GM23248 (cell line): ENCODE results near the gene NR5A2. TPM values are rescaled to one million over a fixed set of nuclear protein-coding genes. Genes with fewer than 3 reads are reported as not detected.

Experiments used
- DNase-seq: peaks from one replicate; pipeline ENCODE4 v3.0.0-alpha.2; 2015
- H2AFZ ChIP-seq: fragments of 200-600 bp; sonication (generic); 2 replicates; pipeline ENCODE4 v1.6.1; 2016; ENCODE audit warnings: antibody characterized with exemption
- H3F3A ChIP-seq: fragments of 200-600 bp; sonication (generic); 2 replicates; pipeline ENCODE4 v1.6.1; 2016; ENCODE audit warnings: mild to moderate bottlenecking, antibody characterized with exemption, mixed run types; ENCODE audit not compliant: insufficient read depth
- H3K27ac ChIP-seq: fragments of 200-600 bp; sonication (generic); 2 replicates; pipeline ENCODE4 v1.5.1; 2016; ENCODE audit warnings: mild to moderate bottlenecking
- H3K27me3 ChIP-seq: fragments of 200-600 bp; sonication (generic); replicated peaks from 2 replicates; pipeline ENCODE4 v1.6.1; 2016; ENCODE audit warnings: mild to moderate bottlenecking; ENCODE audit not compliant: insufficient read depth
- H3K36me3 ChIP-seq: fragments of 200-600 bp; sonication (generic); 2 replicates; pipeline ENCODE4 v1.6.1; 2016; ENCODE audit warnings: low read depth, mild to moderate bottlenecking
- H3K4me1 ChIP-seq: fragments of 200-600 bp; sonication (generic); 2 replicates; pipeline ENCODE4 v1.6.1; 2016; ENCODE audit warnings: mild to moderate bottlenecking; ENCODE audit not compliant: insufficient read depth
- H3K4me2 ChIP-seq: fragments of 200-600 bp; sonication (generic); one replicate; pipeline ENCODE4 v1.6.1; 2016; ENCODE audit warnings: mild to moderate bottlenecking; ENCODE audit not compliant: unreplicated experiment
- H3K4me3 ChIP-seq: fragments of 200-600 bp; sonication (generic); 2 replicates; pipeline ENCODE4 v1.5.1; 2016; ENCODE audit warnings: mild to moderate bottlenecking
- H3K79me2 ChIP-seq: fragments of 200-600 bp; sonication (generic); 2 replicates; pipeline ENCODE4 v1.6.1; 2016; ENCODE audit warnings: mild to moderate bottlenecking; ENCODE audit not compliant: insufficient read depth
- H3K9ac ChIP-seq: fragments of 200-600 bp; sonication (generic); 2 replicates; pipeline ENCODE4 v1.6.1; 2016; ENCODE audit warnings: mild to moderate bottlenecking
- H3K9me2 ChIP-seq: fragments of 200-600 bp; sonication (generic); 2 replicates; pipeline ENCODE4 v1.6.1; 2016; ENCODE audit warnings: mixed run types, mild to moderate bottlenecking, moderate library complexity; ENCODE audit not compliant: insufficient read depth
- H3K9me3 ChIP-seq: fragments of 200-600 bp; sonication (generic); one replicate; pipeline ENCODE4 v1.6.1; 2017; ENCODE audit warnings: low read depth
- H4K20me1 ChIP-seq: fragments of 200-600 bp; sonication (generic); 2 replicates; pipeline ENCODE4 v1.6.0; 2016; ENCODE audit not compliant: insufficient read depth
- EZH2 ChIP-seq: fragments of 200-600 bp; sonication (generic); IDR thresholded peaks from 2 replicates; pipeline ENCODE4 v1.6.1; 2018; ENCODE audit warnings: antibody characterized with exemption, mild to moderate bottlenecking; ENCODE audit not compliant: insufficient read depth, poor library complexity, severe bottlenecking
- EZH2phosphoT487 ChIP-seq: fragments of 200-600 bp; sonication (generic); IDR thresholded peaks from 2 replicates; pipeline ENCODE4 v1.6.1; 2018; ENCODE audit warnings: antibody characterized with exemption, moderate library complexity, mild to moderate bottlenecking, low read depth; ENCODE audit not compliant: insufficient read depth
- WGBS, 2 experiments: methylation state at CpG; one replicate each; pipeline ENCODE4 v1.1.6; 2015 to 2017; ENCODE audit warnings: low lambda C conversion rate in 2 of 2, low coverage in 1 of 2; ENCODE audit errors: missing lambda C conversion rate in 2 of 2; 5-methylcytosine and 5-hydroxymethylcytosine counted together
- in situ Hi-C: fragments of 300-500 bp; cut with MboI; formaldehyde crosslinking; loops from 2 replicates; pipeline ENCODE4 v1.15.0; 2020
- polyA plus RNA-seq: library from polyadenylated mRNA; unstranded; fragments of >200 nt; fragmentation: Nextera tagmentation; extraction: Ambion mirVana; gene quantifications from 2 replicates; pipeline ENCODE4 v1.2.1, GENCODE V29; 2016
- total RNA-seq: library from RNA; depleted of rRNA; stranded (reverse); fragments of >200 nt; shearing (Covaris generic); gene quantifications from 2 replicates; pipeline ENCODE4 v1.2.3, GENCODE V29; 2014

The NR5A2 gene
- total and polyA plus RNA-seq, 2 experiments from 2014 or later: 0.06 to 0.65 TPM

DNA sequence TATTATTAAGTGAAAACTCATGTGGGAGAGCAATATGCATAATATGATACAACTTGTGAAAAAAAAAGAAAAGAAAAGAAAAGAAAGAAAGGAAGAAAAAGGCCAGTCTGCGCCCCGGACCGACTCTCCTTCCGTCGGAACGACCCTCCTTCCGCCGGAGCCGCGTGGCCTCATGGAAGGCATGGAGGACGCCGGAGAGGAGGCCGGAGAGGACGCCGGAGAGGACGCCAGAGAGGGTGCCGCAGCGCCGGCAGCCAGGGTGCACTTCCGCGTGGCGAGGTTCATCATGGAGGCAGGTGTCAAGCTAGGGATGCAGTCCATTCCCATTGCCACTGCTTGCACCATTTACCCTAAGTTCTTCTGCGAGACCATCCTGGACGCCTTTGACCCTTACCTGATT lies 185.9 kb downstream of the NR5A2 start:
- in situ Hi-C loops: no loop called here

DNA sequence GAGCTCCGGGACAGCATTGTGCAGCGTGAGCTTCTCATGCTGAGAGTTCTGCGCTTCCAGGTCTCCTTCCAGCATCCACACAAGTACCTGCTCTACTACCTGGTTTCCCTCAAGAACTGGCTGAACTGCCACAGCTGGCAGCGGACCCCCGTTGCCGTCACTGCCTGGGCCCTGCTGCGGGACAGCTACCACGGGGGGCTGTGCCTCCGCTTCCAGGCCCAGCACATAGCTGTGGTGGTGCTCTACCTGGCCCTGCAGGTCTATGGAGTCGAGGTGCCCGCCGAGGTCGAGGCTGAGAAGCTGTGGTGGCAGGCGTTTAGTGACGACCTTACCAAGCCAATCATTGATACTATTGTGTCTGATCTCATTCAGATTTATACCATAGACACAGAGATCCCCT lies 186.4 kb downstream of the NR5A2 start:
- Histone ChIP-seq H3K36me3 (no peaks in the 10 kb centered on the region), H3K79me2 (no peaks in the 10 kb centered on the region), H2AFZ (no peak overlapping the region), H3K4me3 (no peak overlapping the region), H3F3A (no peaks in the 10 kb centered on the region), H3K27me3 (no peaks in the 10 kb centered on the region), H3K9ac (no peak overlapping the region), H3K9me2 (no peaks in the 10 kb centered on the region), H3K27ac (no peak overlapping the region), H3K4me2 (no peak overlapping the region), H4K20me1 (no peaks in the 10 kb centered on the region), H3K9me3 (no peaks in the 10 kb centered on the region), H3K4me1 (0 out of 2 replicates have a peak, but pooled peaks cover 4% of the 10 kb centered on the region)
- 87 to 91% methylated on average over 15 of the region's 15 CpGs for WGBS, 2 experiments
- no peak for DNase-seq
- in situ Hi-C loops: no loop called here
- no peak for TF ChIP-seq EZH2
- no peak for TF ChIP-seq EZH2phosphoT487

More for the DNA sequence above, 185.9 kb downstream of the NR5A2 start:
- 90 to 91% methylated on average over 22 to 24 of the region's 24 CpGs for WGBS, 2 experiments
- H3K4me1 ChIP-seq: 0 out of 2 replicates have a peak, but pooled peaks cover 4% of the 10 kb centered on the region
- no peaks in the 10 kb centered on the region for H4K20me1 ChIP-seq
- H3K9me3 ChIP-seq: no peaks in the 10 kb centered on the region
- H3K9me2 ChIP-seq: no peaks in the 10 kb centered on the region
- H3K4me3 ChIP-seq: no peak overlapping the region
- no peak overlapping the region for H3K4me2 ChIP-seq
- H3F3A ChIP-seq: no peaks in the 10 kb centered on the region
- no peak overlapping the region for H3K27ac ChIP-seq
- H3K79me2 ChIP-seq: no peaks in the 10 kb centered on the region
- no peak for DNase-seq
- H3K36me3 ChIP-seq: no peaks in the 10 kb centered on the region
- H2AFZ ChIP-seq: no peak overlapping the region
- TF ChIP-seq EZH2phosphoT487 (no peak), EZH2 (no peak)
- H3K27me3 ChIP-seq: no peaks in the 10 kb centered on the region
- no peak overlapping the region for H3K9ac ChIP-seq

DNA sequence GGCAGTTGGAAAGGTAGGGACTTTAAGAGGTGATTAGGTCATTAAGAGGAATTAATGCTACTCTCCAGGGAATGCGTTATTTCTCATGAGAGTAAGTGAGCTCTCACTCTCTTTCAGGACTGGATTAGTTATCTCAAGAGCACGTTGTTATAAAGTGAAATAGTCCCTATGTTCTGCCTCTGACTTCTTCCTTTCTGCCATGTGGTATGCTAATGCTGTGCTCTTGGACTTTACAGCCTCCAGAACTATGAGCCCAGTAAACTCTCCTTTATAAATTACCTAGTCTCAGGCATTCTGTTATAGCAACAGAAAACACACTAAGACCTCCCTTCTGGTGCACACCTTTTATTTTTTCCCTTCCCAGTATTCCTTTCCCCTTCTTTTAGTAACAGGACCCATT lies 187.8 kb downstream of the NR5A2 start:
- no peaks in the 10 kb centered on the region for H3K79me2 ChIP-seq
- H3K36me3 ChIP-seq: no peaks in the 10 kb centered on the region
- no peak overlapping the region for H3K9ac ChIP-seq
- 70 to 78% methylated on average over 2 of the region's 2 CpGs for WGBS, 2 experiments
- no peaks in the 10 kb centered on the region for H4K20me1 ChIP-seq
- 0 out of 2 replicates have a peak, but pooled peaks cover 4% of the 10 kb centered on the region for H3K4me1 ChIP-seq
- H3K27ac ChIP-seq: no peak overlapping the region
- no peak overlapping the region for H3K4me3 ChIP-seq
- no peak overlapping the region for H3K4me2 ChIP-seq
- no peaks in the 10 kb centered on the region for H3K9me3 ChIP-seq
- H3K9me2 ChIP-seq: no peaks in the 10 kb centered on the region
- no peaks in the 10 kb centered on the region for H3F3A ChIP-seq
- H2AFZ ChIP-seq: no peak overlapping the region
- H3K27me3 ChIP-seq: no peaks in the 10 kb centered on the region
- TF ChIP-seq EZH2: no peak
- no peak for TF ChIP-seq EZH2phosphoT487
- DNase-seq: no peak
- in situ Hi-C loops: no loop called here

GRCh38 chr1:200217703-200218102 lies 190.2 kb downstream of the NR5A2 start:
- H3K9me3 ChIP-seq: no peaks in the 10 kb centered on the region
- H4K20me1 ChIP-seq: no peaks in the 10 kb centered on the region
- no peak overlapping the region for H3K4me2 ChIP-seq
- no peak overlapping the region for H3K9ac ChIP-seq
- no peaks in the 10 kb centered on the region for H3F3A ChIP-seq
- no peak overlapping the region for H2AFZ ChIP-seq
- H3K79me2 ChIP-seq: no peaks in the 10 kb centered on the region
- H3K9me2 ChIP-seq: no peaks in the 10 kb centered on the region
- TF ChIP-seq EZH2phosphoT487: no peak
- TF ChIP-seq EZH2: no peak
- no peaks in the 10 kb centered on the region for H3K4me1 ChIP-seq
- H3K36me3 ChIP-seq: no peaks in the 10 kb centered on the region
- H3K27me3 ChIP-seq: no peaks in the 10 kb centered on the region
- no peak overlapping the region for H3K4me3 ChIP-seq
- DNase-seq: no peak
- H3K27ac ChIP-seq: no peak overlapping the region
- in situ Hi-C loops: no loop called here
- WGBS, 2 experiments: 78 to 91% methylated on average over 5 of the region's 5 CpGs

DNA sequence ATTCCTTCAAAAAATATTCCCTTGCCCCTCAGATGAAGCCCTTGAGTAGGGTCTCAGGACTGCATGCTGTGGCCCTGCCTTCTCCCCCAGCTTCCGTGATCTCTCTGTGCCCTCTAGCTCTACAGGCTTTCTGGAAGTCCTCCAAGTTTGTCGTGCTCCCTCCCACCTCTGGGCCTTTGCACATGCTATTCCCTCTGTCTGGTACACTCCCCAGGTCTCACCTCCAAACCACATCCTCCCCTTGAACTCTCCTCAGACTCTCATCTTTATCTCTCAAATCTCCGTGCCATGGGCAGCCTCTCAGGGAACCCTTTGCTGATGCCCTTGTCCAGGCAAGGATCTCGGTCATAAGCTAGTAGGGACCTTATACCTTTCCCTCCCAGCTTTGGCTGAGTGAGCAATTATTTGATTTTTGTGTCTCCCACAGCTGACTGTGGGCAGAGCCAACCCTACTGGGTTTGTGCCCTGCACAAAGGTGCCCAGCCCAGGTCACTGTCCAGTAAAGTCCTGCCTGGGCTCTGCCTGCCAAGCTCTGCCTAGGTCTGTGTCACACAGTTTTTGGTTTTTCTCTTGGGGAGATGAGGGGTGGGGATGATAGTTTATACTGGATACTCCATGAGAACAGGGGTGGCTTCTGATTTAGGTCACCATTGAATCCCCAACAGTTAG lies 194.2 kb downstream of the NR5A2 start:
- H3K27me3 ChIP-seq: no peaks in the 10 kb centered on the region
- H3K79me2 ChIP-seq: no peaks in the 10 kb centered on the region
- peaks cover 21% of the 10 kb centered on the region for H3K4me1 ChIP-seq
- 67 to 71% methylated on average over 4 of the region's 4 CpGs for WGBS, 2 experiments
- no peaks in the 10 kb centered on the region for H3K9me3 ChIP-seq
- no peak overlapping the region for H3K4me2 ChIP-seq
- no peak overlapping the region for H3K4me3 ChIP-seq
- no peak for TF ChIP-seq EZH2
- no peak for TF ChIP-seq EZH2phosphoT487
- H4K20me1 ChIP-seq: no peaks in the 10 kb centered on the region
- in situ Hi-C loops: no loop called here
- H3F3A ChIP-seq: peaks cover 5% of the 10 kb centered on the region; the same call in 1 of the 2 replicates
- no peak for DNase-seq
- no peak overlapping the region for H2AFZ ChIP-seq
- no peak overlapping the region for H3K27ac ChIP-seq
- no peak overlapping the region for H3K9ac ChIP-seq
- no peaks in the 10 kb centered on the region for H3K9me2 ChIP-seq
- no peaks in the 10 kb centered on the region for H3K36me3 ChIP-seq
